Fibroblast of skin of back (primary cell): ENCODE data around the gene CRELD2.

Experiments
- DNase-seq: peaks from one replicate; pipeline ENCODE4 v3.0.0-alpha.2; 2013

Gene CRELD2

GRCh38 chr22:49887702-49888101 lies 30.7 kb upstream of the CRELD2 start:
- no peak for DNase-seq

- DNase-seq: no peak
These were observed 29.4 kb upstream of the CRELD2 start for GRCh38 chr22:49889071-49889470.

- no peak for DNase-seq
These were observed 26.1 kb upstream of the CRELD2 start for GRCh38 chr22:49892226-49892899.

GRCh38 chr22:49893025-49893424 lies 25.4 kb upstream of the CRELD2 start:
- DNase-seq: no peak

- DNase-seq: no peak
These were observed 23.9 kb upstream of the CRELD2 start for GRCh38 chr22:49894322-49895054.

- DNase-seq: no peak
These were observed 22.2 kb upstream of the CRELD2 start for GRCh38 chr22:49896201-49896600.

GRCh38 chr22:49897015-49897684 lies 21.3 kb upstream of the CRELD2 start:
- DNase-seq: no peak

GRCh38 chr22:49899530-49899929 lies 18.9 kb upstream of the CRELD2 start:
- DNase-seq: no peak

- DNase-seq: no peak
These were observed 17.8 kb upstream of the CRELD2 start for GRCh38 chr22:49900441-49901230.

- DNase-seq: no peak
These were observed 17.0 kb upstream of the CRELD2 start for GRCh38 chr22:49901457-49901856.

GRCh38 chr22:49903322-49904039 lies 15.0 kb upstream of the CRELD2 start:
- DNase-seq: no peak

- no peak for DNase-seq
These were observed 14.4 kb upstream of the CRELD2 start for GRCh38 chr22:49904040-49904369.

GRCh38 chr22:49905465-49905864 lies 13.0 kb upstream of the CRELD2 start:
- no peak for DNase-seq

- no peak for DNase-seq
These were observed 12.2 kb upstream of the CRELD2 start for GRCh38 chr22:49906071-49906798.

- no peak for DNase-seq
These were observed 11.6 kb upstream of the CRELD2 start for GRCh38 chr22:49906799-49907290.

GRCh38 chr22:49907807-49908206 lies 10.6 kb upstream of the CRELD2 start:
- DNase-seq: no peak

GRCh38 chr22:49909476-49910205 lies 8.8 kb upstream of the CRELD2 start:
- no peak for DNase-seq

- DNase-seq: no peak
These were observed 7.9 kb upstream of the CRELD2 start for GRCh38 chr22:49910229-49911155.

GRCh38 chr22:49911881-49912625 lies 6.4 kb upstream of the CRELD2 start:
- DNase-seq: no peak
